ENCODE measurements around the gene SPIRE2.
"Not testable (repeated sequence)": the region's sequence is repeated elsewhere in the genome, so short reads cannot be mapped to it uniquely, and the experiment has no call there.

SPIRE2 gene

GRCh38 chr16:89815639-89816348 is 12.5 kb upstream of the SPIRE2 start:
- TF ChIP-seq, protein P1, sequence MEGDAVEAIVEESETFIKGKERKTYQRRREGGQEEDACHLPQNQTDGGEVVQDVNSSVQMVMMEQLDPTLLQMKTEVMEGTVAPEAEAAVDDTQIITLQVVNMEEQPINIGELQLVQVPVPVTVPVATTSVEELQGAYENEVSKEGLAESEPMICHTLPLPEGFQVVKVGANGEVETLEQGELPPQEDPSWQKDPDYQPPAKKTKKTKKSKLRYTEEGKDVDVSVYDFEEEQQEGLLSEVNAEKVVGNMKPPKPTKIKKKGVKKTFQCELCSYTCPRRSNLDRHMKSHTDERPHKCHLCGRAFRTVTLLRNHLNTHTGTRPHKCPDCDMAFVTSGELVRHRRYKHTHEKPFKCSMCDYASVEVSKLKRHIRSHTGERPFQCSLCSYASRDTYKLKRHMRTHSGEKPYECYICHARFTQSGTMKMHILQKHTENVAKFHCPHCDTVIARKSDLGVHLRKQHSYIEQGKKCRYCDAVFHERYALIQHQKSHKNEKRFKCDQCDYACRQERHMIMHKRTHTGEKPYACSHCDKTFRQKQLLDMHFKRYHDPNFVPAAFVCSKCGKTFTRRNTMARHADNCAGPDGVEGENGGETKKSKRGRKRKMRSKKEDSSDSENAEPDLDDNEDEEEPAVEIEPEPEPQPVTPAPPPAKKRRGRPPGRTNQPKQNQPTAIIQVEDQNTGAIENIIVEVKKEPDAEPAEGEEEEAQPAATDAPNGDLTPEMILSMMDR (IDR thresholded peaks at IDR 0.05; ENCODE audit: low read depth, low read length) = no peak
- TF ChIP-seq EZH2phosphoT487 (IDR thresholded peaks at IDR 0.05; ENCODE audit: low read depth) = no peak
- Histone ChIP-seq H4K20me1 (ENCODE audit: insufficient read depth, low read length) (peaks cover 6% of the 10 kb centered on the region; the same call in 1 of the 2 replicates), H3K4me1 (ENCODE audit: low read length) (peaks cover 13% of the 10 kb centered on the region), H3K9me3 (ENCODE audit: insufficient read depth, low read length) (no peaks in the 10 kb centered on the region), H3K27me3 (ENCODE audit: low read depth, low read length) (no peaks in the 10 kb centered on the region), H3K79me2 (ENCODE audit: low read length) (peaks cover 55% of the 10 kb centered on the region), H2AFZ (ENCODE audit: low read depth, low read length) (no peak overlapping the region), H3K36me3 (replicated peaks; ENCODE audit: low read depth, low read length) (peaks cover 15% of the 10 kb centered on the region), H3K4me2 (ENCODE audit: low read length) (peak overlapping the region; percentile 59), H3K9ac (ENCODE audit: low read length) (peak overlapping the region; percentile 91), H3K4me3 (ENCODE audit: low read length) (peak overlapping the region; percentile 99), H3K27ac (ENCODE audit: low read length) (peak overlapping the region; percentile 23; the same call in 1 of the 2 replicates)

DNA sequence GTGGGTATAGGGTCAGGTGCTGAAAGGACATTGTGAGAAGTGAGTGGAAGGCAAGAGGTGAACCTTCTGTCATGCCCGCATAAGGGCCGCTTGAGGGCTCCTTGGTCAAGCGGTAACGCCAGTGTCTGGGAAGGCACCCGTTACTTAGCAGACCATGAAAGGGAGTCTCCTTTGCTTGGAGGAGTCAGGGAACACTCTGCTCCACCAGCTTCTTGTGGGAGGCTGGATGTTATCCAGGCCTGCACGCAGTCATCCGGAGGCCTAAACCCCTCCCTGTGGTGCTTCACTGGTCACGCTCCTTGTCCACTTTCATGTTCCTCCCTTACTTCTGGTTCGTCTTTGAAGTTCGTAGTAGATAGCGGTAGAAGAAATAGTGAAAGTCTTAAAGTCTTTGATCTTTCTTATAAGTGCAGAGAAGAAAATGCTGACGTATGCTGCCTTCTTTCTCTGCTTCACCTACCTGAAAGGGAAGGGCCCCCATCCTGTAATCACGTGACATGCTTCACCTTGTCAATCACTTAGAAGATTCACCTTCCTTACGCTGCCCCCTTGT is 9.3 kb upstream of the SPIRE2 start:
- not testable (repeated sequence) for H3K4me3 ChIP-seq (ENCODE audit: low read length); H3K4me2 ChIP-seq (ENCODE audit: low read length)
- peaks cover 25% of the 10 kb centered on the region for H3K79me2 ChIP-seq (ENCODE audit: low read length)

DNA sequence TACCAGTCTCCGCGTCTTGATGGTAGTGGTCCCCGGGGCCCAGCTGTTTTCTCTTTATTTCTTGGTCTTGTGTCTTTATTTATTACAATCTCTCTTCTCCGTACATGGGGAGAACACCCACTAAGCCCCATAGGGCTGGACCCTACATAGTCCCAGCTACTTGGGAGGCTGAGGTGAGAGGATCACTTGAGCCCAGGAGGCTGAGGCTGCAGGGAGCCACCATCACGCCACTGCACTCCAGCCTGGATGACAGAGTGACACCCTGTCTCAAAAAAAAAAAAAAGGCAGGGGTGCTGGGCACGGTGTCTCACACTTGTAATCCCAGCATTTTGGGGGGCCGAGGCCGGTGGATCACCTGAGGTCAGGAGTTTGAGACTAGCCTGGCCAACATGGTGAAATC is 8.8 kb upstream of the SPIRE2 start:
- not testable (repeated sequence) for H3K4me3 ChIP-seq (ENCODE audit: low read length)

More for the DNA sequence above, 9.3 kb upstream of the SPIRE2 start:
- not testable (repeated sequence) for H3K36me3 ChIP-seq (replicated peaks; ENCODE audit: low read depth, low read length); H4K20me1 ChIP-seq (ENCODE audit: insufficient read depth, low read length); H3K27ac ChIP-seq (ENCODE audit: low read length); H3K4me1 ChIP-seq (ENCODE audit: low read length); H3K9me3 ChIP-seq (ENCODE audit: insufficient read depth, low read length); H3K27me3 ChIP-seq (ENCODE audit: low read depth, low read length); H3K9ac ChIP-seq (ENCODE audit: low read length); H2AFZ ChIP-seq (ENCODE audit: low read depth, low read length)

GRCh38 chr16:89821438-89822187 is 6.7 kb upstream of the SPIRE2 start:
- H3K79me2 ChIP-seq (ENCODE audit: low read length) = no peaks in the 10 kb centered on the region
- no peak overlapping the region for H3K4me3 ChIP-seq (ENCODE audit: low read length)
- H4K20me1 ChIP-seq (ENCODE audit: insufficient read depth, low read length) = no peaks in the 10 kb centered on the region
- no peak overlapping the region for H3K4me2 ChIP-seq (ENCODE audit: low read length)
- no peak overlapping the region for H3K27ac ChIP-seq (ENCODE audit: low read length)
- no peak overlapping the region for H3K9ac ChIP-seq (ENCODE audit: low read length)
- no peak for TF ChIP-seq EZH2phosphoT487 (IDR thresholded peaks at IDR 0.05; ENCODE audit: low read depth)
- TF ChIP-seq, protein P1 (IDR thresholded peaks at IDR 0.05; ENCODE audit: low read depth, low read length) = no peak
- H3K27me3 ChIP-seq (ENCODE audit: low read depth, low read length) = no peaks in the 10 kb centered on the region
- peaks cover 5% of the 10 kb centered on the region for H3K4me1 ChIP-seq (ENCODE audit: low read length)
- H3K36me3 ChIP-seq (replicated peaks; ENCODE audit: low read depth, low read length) = no peaks in the 10 kb centered on the region
- H3K9me3 ChIP-seq (ENCODE audit: insufficient read depth, low read length) = no peaks in the 10 kb centered on the region
- no peak overlapping the region for H2AFZ ChIP-seq (ENCODE audit: low read depth, low read length)

More for the DNA sequence above, 8.8 kb upstream of the SPIRE2 start:
- H4K20me1 ChIP-seq (ENCODE audit: insufficient read depth, low read length); H3K9ac ChIP-seq (ENCODE audit: low read length); H3K27me3 ChIP-seq (ENCODE audit: low read depth, low read length); H3K27ac ChIP-seq (ENCODE audit: low read length); H3K4me1 ChIP-seq (ENCODE audit: low read length); H3K9me3 ChIP-seq (ENCODE audit: insufficient read depth, low read length); H3K4me2 ChIP-seq (ENCODE audit: low read length); H2AFZ ChIP-seq (ENCODE audit: low read depth, low read length); H3K36me3 ChIP-seq (replicated peaks; ENCODE audit: low read depth, low read length): not testable (repeated sequence)
- peaks cover 20% of the 10 kb centered on the region for H3K79me2 ChIP-seq (ENCODE audit: low read length)

Data from OCI-LY3 (cell line).